Measurements from ENCODE around the gene GADD45B. TPM values are rescaled to one million over a fixed set of nuclear protein-coding genes. Genes with fewer than 3 reads are reported as not detected.

GADD45B gene
- total RNA-seq, 2 donors from 2014 or later = 64.0 to 189 TPM

DNA sequence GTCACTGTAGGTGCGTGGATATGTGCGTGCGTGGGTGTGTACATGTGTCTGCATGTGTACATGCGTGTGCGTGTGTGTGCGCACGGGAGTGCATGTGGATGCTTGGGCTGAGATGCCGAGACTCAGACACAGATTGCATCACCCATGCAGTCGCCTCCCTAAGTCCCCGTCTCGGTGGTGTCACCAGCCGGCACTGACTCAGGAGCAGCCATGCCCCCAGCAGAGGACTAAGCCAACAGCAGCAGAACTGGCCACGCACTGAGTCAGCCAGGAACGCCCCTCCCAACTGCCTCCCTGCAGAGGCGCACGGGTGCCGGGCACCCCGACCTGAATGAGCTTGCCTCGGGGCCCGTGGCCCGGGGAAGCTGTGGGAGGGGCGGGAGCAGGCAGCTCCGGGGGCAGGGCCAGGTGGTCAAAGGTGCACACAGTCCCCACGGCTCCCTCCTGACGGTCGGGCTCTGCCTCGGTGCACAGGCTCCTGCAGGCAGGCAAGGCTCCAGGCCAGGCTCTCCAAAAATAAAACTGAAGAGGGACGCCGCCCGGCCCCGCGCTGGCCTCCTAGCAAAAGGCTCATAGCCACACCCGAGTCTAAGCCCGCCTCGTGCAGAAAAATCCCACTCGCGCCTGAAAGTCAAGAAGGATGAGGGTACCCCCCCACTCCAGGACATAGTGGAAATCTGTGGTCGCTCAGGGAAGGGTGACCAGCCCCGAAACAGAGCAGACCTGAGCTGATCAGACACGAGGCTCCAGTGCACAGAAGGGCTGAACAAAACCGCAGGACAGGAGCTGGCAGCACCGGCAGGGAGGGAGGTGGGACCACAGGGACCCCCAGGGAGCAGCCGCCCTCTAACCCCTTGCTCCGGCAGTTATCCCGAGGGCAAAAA lies 49.2 kb downstream of the GADD45B start:
- intact Hi-C loops (cut with DNase I) = no loop called here
- ATAC-seq (peak; percentile 27 to 79), DNase-seq (no peak)

DNA sequence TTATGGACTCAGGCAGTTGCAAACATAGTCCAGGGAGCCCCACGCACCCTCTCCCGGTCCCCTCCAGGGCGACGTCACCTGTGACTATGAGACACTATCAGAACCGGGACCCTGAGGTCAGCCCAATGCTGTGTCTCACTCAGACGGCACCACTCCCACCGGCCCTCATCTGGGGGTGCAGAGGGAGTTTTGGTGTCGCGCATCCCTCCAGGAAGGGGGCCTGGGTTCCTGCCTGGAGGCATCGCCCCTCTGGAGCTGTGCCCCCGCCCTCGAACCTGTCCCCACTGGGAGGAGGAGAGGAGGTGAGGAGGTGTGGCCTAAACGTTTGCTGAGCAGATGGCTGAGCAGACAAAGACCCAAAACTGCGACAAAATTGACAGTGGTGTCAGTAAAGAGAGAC lies 51.2 kb downstream of the GADD45B start:
- DNase-seq (no peak), ATAC-seq (no peak)
- intact Hi-C loops (cut with DNase I) = no loop called here

DNA sequence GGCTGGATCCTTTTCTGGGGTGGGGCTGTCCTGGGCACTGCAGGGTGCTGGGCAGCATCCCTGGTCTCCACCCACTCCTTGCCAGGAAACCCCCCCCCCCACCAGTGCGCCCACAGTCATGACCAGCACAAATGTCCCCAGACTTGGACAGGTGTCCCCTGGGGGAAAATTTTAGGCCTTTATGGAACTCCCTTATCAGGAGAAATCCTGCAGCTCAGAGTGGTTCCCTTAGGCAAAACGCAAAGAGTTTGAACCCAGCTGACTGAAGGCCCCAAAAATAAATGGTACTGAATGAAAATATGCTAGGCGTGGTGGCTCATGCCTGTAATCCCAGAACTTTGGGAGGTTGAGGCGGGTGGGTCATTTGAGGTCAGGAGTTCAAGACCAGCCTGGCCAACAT lies 51.8 kb downstream of the GADD45B start:
- no peak for DNase-seq
- ATAC-seq = no peak
- intact Hi-C loops (cut with DNase I) = no loop called here

Small RNAs within 50 kb of the gene (microRNA-seq; reads per million reads assigned to microRNA genes)
- 0 to 0.27 reads per million in 2 donors for gene MIR7108

Other genes with a start within 250 kb of the GADD45B start
- 10 to 100 TPM; 45.2 to 45.7 TPM for gene PLEKHJ1, start 239.8 kb upstream of the GADD45B start, total RNA-seq
- 10 to 100 TPM; 28.8 to 34.4 TPM for gene SF3A2, start 239.3 kb upstream of the GADD45B start, total RNA-seq
- gene AMH, start 226.8 kb upstream of the GADD45B start, total RNA-seq = 1 to 10 TPM in 1 of 2 donors, under 1 TPM in 1; 0.80 to 1.6 TPM
- under 1 TPM in 1 of 2 donors, not detected in 1; 0.27 TPM for gene JSRP1, start 219.7 kb upstream of the GADD45B start, total RNA-seq
- 1 to 10 TPM; 1.0 to 2.3 TPM for gene PEAK3, start 194.0 kb upstream of the GADD45B start, total RNA-seq
- not detected for gene LINGO3, start 168.0 kb upstream of the GADD45B start, total RNA-seq
- 10 to 100 TPM; 43.6 to 47.7 TPM for gene LSM7, start 147.5 kb upstream of the GADD45B start, total RNA-seq
- gene SPPL2B, start 147.4 kb upstream of the GADD45B start, total RNA-seq = 10 to 100 TPM; 22.9 to 33.7 TPM
- gene TMPRSS9, start 115.9 kb upstream of the GADD45B start, total RNA-seq = not detected
- 10 to 100 TPM; 76.8 to 78.7 TPM for gene TIMM13, start 48.5 kb upstream of the GADD45B start, total RNA-seq
- 10 to 100 TPM; 19.5 to 20.6 TPM for gene LMNB2, start 19.2 kb upstream of the GADD45B start, total RNA-seq
- gene GNG7, start 226.6 kb downstream of the GADD45B start, total RNA-seq = 10 to 100 TPM; 19.8 to 45.9 TPM
- gene DIRAS1, start 245.2 kb downstream of the GADD45B start, total RNA-seq = 100 to 1,000 TPM; 108 to 211 TPM